HG03575 (cell line): ENCODE measurements around the gene ACADVL.

Experiments
- ATAC-seq: cut with Tn5 transposase; IDR thresholded peaks from one replicate; pipeline ENCODE4 v1.9.1; 2021; ENCODE audit not compliant: unreplicated experiment, insufficient number of reproducible peaks, low FRiP score; ENCODE audit errors: extremely low read depth

Gene ACADVL

DNA sequence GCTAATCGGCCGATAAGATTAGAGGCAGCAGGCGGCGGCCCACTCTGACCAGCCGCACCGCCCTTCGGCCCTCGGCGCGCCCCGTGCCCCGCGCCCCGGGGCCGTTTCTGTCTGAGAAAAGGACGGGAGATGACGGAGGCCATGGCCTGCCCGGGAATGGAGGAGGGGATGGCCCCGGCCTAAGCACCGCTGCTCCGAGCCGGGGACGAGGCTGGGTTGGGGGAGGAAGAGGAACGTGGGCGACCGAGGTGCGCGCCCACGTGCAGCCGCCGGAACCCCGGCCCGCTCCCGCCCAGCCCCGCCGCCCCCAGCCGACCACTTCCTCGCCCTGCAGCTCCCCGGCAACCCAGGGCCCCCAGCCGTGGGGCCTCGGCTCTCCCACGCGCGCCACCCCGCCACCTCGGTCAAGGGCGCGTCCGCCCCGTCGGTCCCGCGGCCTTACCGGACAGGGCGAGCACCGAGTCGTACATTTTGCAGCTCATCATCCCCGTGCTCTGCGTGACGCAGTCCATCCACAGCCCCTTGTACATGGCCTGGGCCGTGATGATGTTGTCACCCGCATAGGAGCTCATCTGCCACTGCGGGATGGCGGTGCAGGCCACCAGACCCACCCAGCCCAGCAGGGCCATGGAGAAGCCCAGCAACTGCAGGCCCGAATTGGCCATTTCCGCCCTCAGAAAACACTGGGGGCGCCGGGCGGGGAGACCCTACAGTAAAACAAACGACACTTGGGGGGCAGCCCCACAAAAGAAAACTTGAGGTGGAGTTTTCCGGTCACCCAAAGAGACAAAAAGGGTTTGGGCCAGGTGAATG is 41.8 kb downstream of the ACADVL start:
- no peak for ATAC-seq

GRCh38 chr17:7262192-7262934 is 42.6 kb downstream of the ACADVL start, which contains the start of gene CLDN7:
Gene CLDN7, minus strand, starts transcription at chr17:7262478. Its CDS starts 435 bp downstream, at chr17:7262043.
- ATAC-seq: no peak

GRCh38 chr17:7262935-7263800 is 43.4 kb downstream of the ACADVL start:
- ATAC-seq: no peak

DNA sequence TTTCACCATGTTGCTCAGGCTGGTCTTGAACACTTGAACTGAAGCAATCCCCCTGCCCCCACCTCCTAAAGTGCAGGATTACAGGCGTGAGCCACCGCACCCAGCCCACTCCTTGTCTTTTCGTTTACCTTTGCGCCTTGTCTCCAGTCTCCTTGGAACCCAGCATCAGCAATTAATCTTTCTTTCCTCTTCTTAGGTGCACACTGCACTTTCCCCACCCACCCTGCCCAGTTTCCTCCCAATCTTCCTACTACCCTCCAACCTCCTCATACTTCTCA is 44.0 kb downstream of the ACADVL start:
- ATAC-seq: no peak

- ATAC-seq: no peak
Observed at GRCh38 chr17:7266784-7267183, 47.0 kb downstream of the ACADVL start.
